C4-2B (cell line): Measurements from ENCODE around the gene RORC.
"Not testable (repeated sequence)": the region's sequence is repeated elsewhere in the genome, so short reads cannot be mapped to it uniquely, and the experiment has no call there.

Experiments used
- H3K27ac ChIP-seq: fragments of 450-650 bp; 2 replicates; pipeline ENCODE4 v1.5.1; 2017
- CTCF ChIP-seq: fragments of 450-650 bp; conservative IDR thresholded peaks from 2 replicates; pipeline ENCODE4 v1.5.1; 2017; ENCODE audit warnings: mild to moderate bottlenecking
- ZFX ChIP-seq: fragments of 450-650 bp; IDR thresholded peaks from 2 replicates; pipeline ENCODE4 v1.6.1; 2017

The RORC gene

GRCh38 chr1:151787689-151788088 is 43.9 kb downstream of the RORC start:
- no peak overlapping the region for H3K27ac ChIP-seq
- TF ChIP-seq ZFX (no peak), CTCF (no peak)

- TF ChIP-seq CTCF (no peak), ZFX (no peak)
Measured at GRCh38 chr1:151783796-151784195, 47.8 kb downstream of the RORC start.

GRCh38 chr1:151782741-151783140 is 48.9 kb downstream of the RORC start:
- TF ChIP-seq ZFX, result no peak
- no peak for TF ChIP-seq CTCF
- no peak overlapping the region for H3K27ac ChIP-seq

More at GRCh38 chr1:151783796-151784195, 47.8 kb downstream of the RORC start:
- no peak overlapping the region for H3K27ac ChIP-seq

GRCh38 chr1:151782026-151782425 is 49.6 kb downstream of the RORC start:
- not testable (repeated sequence) for H3K27ac ChIP-seq

GRCh38 chr1:151780736-151781135 is 50.9 kb downstream of the RORC start:
- not testable (repeated sequence) for H3K27ac ChIP-seq

- TF ChIP-seq ZFX (no peak), CTCF (no peak)
- H3K27ac ChIP-seq, result no peak overlapping the region
Measured at GRCh38 chr1:151779852-151780251, 51.8 kb downstream of the RORC start.

- H3K27ac ChIP-seq, result no peak overlapping the region
- TF ChIP-seq ZFX, result no peak
- TF ChIP-seq CTCF, result no peak
Measured at GRCh38 chr1:151777317-151777716, 54.3 kb downstream of the RORC start.

GRCh38 chr1:151776665-151777062 is 54.9 kb downstream of the RORC start:
- no peak for TF ChIP-seq CTCF
- TF ChIP-seq ZFX, result no peak

More at GRCh38 chr1:151776665-151777062, 54.9 kb downstream of the RORC start:
- peak overlapping the region; percentile 49; the same call in 1 of the 2 replicates for H3K27ac ChIP-seq
